A549 (cell line): Measurements from ENCODE around the gene EML1. TPM values are rescaled to one million over a fixed set of nuclear protein-coding genes. Genes with fewer than 3 reads are reported as not detected.

Source experiments
- ATAC-seq, 2 experiments: fragments of 200-7000 bp in 1 of 2; fragments of >200 bp in 1 of 2; cut with Nextera tagmentation in 1 of 2; cut with Tn5 transposase in 1 of 2; 3 replicates each; pipeline versions ENCODE4 v1.8.0 to v1.9.1; 2018 to 2020; ENCODE audit warnings: mild to moderate bottlenecking in 1 of 2, moderate library complexity in 1 of 2
- CTCF ChIA-PET: fragments of 300-600 bp; sonication (Branson Sonifier 250); formaldehyde crosslinking; extraction: SDS; loops from one replicate; lab custom pipeline; 2021; ENCODE audit warnings: antibody characterized with exemption, inconsistent platforms; lab: Yijun Ruan, JAX
- POLR2A ChIA-PET: fragments of 350-600 bp; formaldehyde crosslinking; extraction: SDS; loops from one replicate; lab custom pipeline; 2021; ENCODE audit warnings: antibody characterized with exemption, inconsistent platforms; lab: Yijun Ruan, JAX
- DNase-seq, 2 experiments: peaks; one replicate each; pipeline versions ENCODE4 v3.0.0 to v3.0.0-alpha.2; 2011 to 2016; ENCODE audit warnings: low read depth in 1 of 2, low spot score in 1 of 2
- FAIRE-seq: peaks from 2 replicates; lab custom pipeline; 2011; peaks lifted over from hg19 to GRCh38; lab: Jason Lieb, UNC
- H3K27ac ChIP-seq, 2 experiments: fragments of >200 bp; sonication (Bioruptor Twin); formaldehyde crosslinking; 3 replicates each; pipeline ENCODE4 v1.5.1; 2016 to 2017
- H3K4me1 ChIP-seq: fragments of >200 bp; sonication (Bioruptor Twin); formaldehyde crosslinking; 3 replicates; pipeline ENCODE4 v1.6.1; 2016
- H3K4me2 ChIP-seq: fragments of >200 bp; sonication (Bioruptor Twin); formaldehyde crosslinking; 3 replicates; pipeline ENCODE4 v1.6.1; 2016
- H3K4me3 ChIP-seq: fragments of >200 bp; sonication (Bioruptor Twin); formaldehyde crosslinking; 3 replicates; pipeline ENCODE4 v1.5.1; 2016
- H3K9me3 ChIP-seq: fragments of >200 bp; sonication (Bioruptor Twin); formaldehyde crosslinking; 3 replicates; pipeline ENCODE4 v1.6.1; 2016
- BHLHE40 ChIP-seq: IDR thresholded peaks from 2 replicates; pipeline ENCODE4 v1.6.1; 2012; ENCODE audit warnings: low read depth, low read length, inconsistent platforms
- CHD2 ChIP-seq: fragments of 150-350 bp; IDR thresholded peaks from 2 replicates; pipeline ENCODE4 v1.6.1; 2014; ENCODE audit warnings: low read length; ENCODE audit not compliant: partially characterized antibody
- CTCF ChIP-seq: fragments of >200 bp; sonication (Bioruptor Twin); formaldehyde crosslinking; IDR thresholded peaks from 3 replicates; pipeline ENCODE4 v1.5.1; 2016
- EHF ChIP-seq: fragments of 250-450 bp; sonication (Bioruptor Pico); IDR thresholded peaks from 2 replicates; pipeline ENCODE4 v1.5.0; 2020; ENCODE audit warnings: mild to moderate bottlenecking
- EHMT2 ChIP-seq: fragments of 200-600 bp; sonication (generic); IDR thresholded peaks from 2 replicates; pipeline ENCODE4 v1.6.1; 2016; ENCODE audit warnings: antibody characterized with exemption, low read depth, mild to moderate bottlenecking, moderate library complexity
- EP300 ChIP-seq, 2 experiments: fragments of >200 bp; sonication (Bioruptor Twin); formaldehyde crosslinking; IDR thresholded peaks; 2 replicates in 1 of 2; 3 replicates in 1 of 2; pipeline ENCODE4 v1.6.1; 2016 to 2017
- HES2 ChIP-seq: fragments of >200 bp; sonication (Bioruptor Twin); formaldehyde crosslinking; IDR thresholded peaks from 2 replicates; pipeline ENCODE4 v1.6.1; 2016
- HEYL ChIP-seq: fragments of 250-450 bp; sonication (Bioruptor Pico); IDR thresholded peaks from 2 replicates; pipeline ENCODE4 v1.8.0; 2021; ENCODE audit warnings: mild to moderate bottlenecking, moderate library complexity
- HOXB13 ChIP-seq: fragments of 250-450 bp; sonication (Bioruptor Pico); IDR thresholded peaks from 2 replicates; pipeline ENCODE4 v1.5.0; 2020; ENCODE audit warnings: low read depth, mild to moderate bottlenecking, moderate library complexity
- HOXB5 ChIP-seq: fragments of 250-450 bp; sonication (Bioruptor Pico); IDR thresholded peaks from 2 replicates; pipeline ENCODE4 v1.5.0; 2020; ENCODE audit warnings: mild to moderate bottlenecking, moderate library complexity
- JUNB ChIP-seq: fragments of >200 bp; sonication (Bioruptor Twin); formaldehyde crosslinking; IDR thresholded peaks from 2 replicates; pipeline ENCODE4 v1.6.1; 2016
- POLR2A ChIP-seq: IDR thresholded peaks from 2 replicates; pipeline ENCODE4 v1.6.1; 2012; ENCODE audit warnings: mild to moderate bottlenecking, low read length
- RCOR1 ChIP-seq: fragments of 150-350 bp; IDR thresholded peaks from 2 replicates; pipeline ENCODE4 v1.6.1; 2014; ENCODE audit warnings: antibody characterized with exemption, low read length, low read depth
- ZC3H11A ChIP-seq: fragments of 450-650 bp; IDR thresholded peaks from 2 replicates; pipeline ENCODE4 v1.6.1; 2014; ENCODE audit warnings: antibody characterized with exemption, mild to moderate bottlenecking
- WGBS: methylation state at CpG from one replicate; pipeline ENCODE4 v1.1.6; 2017; ENCODE audit errors: missing lambda C conversion rate; 5-methylcytosine and 5-hydroxymethylcytosine counted together
- polyA plus RNA-seq, 4 experiments: library from polyadenylated mRNA; depleted of rRNA in 3 of 4; stranded (reverse); fragments of >200 nt; fragmentation: RNase III in 1 of 4; extraction: RNeasy Plus Mini Kit Qiagen cat#74134 plus additional on column Dnase treatment in 1 of 4; gene quantifications; 2 replicates in 3 of 4; 3 replicates in 1 of 4; pipeline ENCODE4 v1.2.3, GENCODE V29; 2011 to 2017
- TF ChIP-seq, protein P1 (sequence below): IDR thresholded peaks from 2 replicates; pipeline ENCODE4 v1.6.1; 2012
- TF ChIP-seq, protein P2 (sequence below): fragments of 200-600 bp; sonication (generic); IDR thresholded peaks from 2 replicates; pipeline ENCODE4 v1.6.1; 2016; ENCODE audit warnings: antibody characterized with exemption, mild to moderate bottlenecking, moderate library complexity

EML1 gene
- polyA plus RNA-seq, 2 of the 4 experiments (the other 2 are of a cell fraction) = 29.7 to 30.8 TPM

DNA sequence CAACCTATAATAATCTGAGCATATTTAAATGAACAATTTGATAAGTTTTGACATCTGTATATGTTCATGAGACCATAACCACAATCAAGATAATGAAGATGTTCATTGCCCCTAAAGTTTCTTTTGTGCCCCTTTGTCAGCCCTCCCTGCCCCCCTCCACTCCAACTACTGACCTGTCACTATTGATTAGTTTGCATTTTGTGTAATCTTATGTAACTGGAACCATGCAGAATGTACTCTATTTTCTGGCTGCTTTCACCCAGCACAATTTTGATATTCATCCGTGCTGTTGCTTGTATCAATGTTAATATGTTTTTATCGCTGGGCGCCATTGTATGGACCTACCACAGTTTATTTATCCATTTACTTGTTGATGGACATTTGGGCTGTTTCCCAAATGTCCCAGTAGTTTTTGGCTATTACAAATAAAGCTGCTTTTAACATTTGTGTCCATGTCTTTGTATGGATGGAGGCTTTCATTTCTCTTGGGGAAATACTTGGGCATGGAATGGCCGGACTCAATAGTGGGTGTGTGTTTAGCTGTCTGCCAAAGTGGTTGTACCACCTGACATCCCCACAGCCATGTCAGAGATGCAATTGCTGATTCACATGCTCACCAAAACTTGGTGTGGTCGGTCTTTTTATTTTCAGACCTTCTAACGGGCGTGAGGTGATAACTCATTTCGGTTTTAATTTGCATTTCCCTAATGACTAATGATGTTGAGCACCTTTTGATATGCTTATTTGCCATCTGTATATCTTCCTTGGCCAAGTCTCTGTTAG is 38.9 kb downstream of the EML1 start:
- WGBS = 93% methylated on average over 8 of the region's 8 CpGs
- Histone ChIP-seq H3K9me3 (no peaks in the 10 kb centered on the region), H3K4me2 (no peak overlapping the region), H3K4me3 (no peak overlapping the region), H3K27ac (no peak overlapping the region), H3K4me1 (no peaks in the 10 kb centered on the region)
- no peak for ATAC-seq
- POLR2A ChIA-PET = no interaction called here
- no peak for TF ChIP-seq CHD2
- TF ChIP-seq EP300 (IDR thresholded peaks at IDR 0.05) = no peak
- no peak for TF ChIP-seq EHMT2
- no peak for TF ChIP-seq BHLHE40
- no peak for FAIRE-seq
- CTCF ChIA-PET = interaction anchor here (1.0 to 1.4 kb wide), 5 partner anchors 9 to 116 kb away, joined by 3 to 4 read pairs (median 3); no protein-coding TSS in a partner anchor
- DNase-seq = no peak

- 83% methylated on average over 2 of the region's 2 CpGs for WGBS
- no peak for DNase-seq
- FAIRE-seq = no peak
- Histone ChIP-seq H3K4me3 (no peak overlapping the region), H3K9me3 (no peaks in the 10 kb centered on the region), H3K27ac (no peak overlapping the region), H3K4me1 (peaks cover 11% of the 10 kb centered on the region), H3K4me2 (no peak overlapping the region)
- POLR2A ChIA-PET = no interaction called here
- no peak for ATAC-seq
- TF ChIP-seq RCOR1 (no peak), EHF (no peak), POLR2A (no peak), CHD2 (no peak), HEYL (no peak), HOXB13 (no peak), HOXB5 (CRISPR knock-in tag) (no peak), HES2 (no peak), ZC3H11A (no peak), JUNB (no peak), CTCF (no peak)
- TF ChIP-seq, protein P1, sequence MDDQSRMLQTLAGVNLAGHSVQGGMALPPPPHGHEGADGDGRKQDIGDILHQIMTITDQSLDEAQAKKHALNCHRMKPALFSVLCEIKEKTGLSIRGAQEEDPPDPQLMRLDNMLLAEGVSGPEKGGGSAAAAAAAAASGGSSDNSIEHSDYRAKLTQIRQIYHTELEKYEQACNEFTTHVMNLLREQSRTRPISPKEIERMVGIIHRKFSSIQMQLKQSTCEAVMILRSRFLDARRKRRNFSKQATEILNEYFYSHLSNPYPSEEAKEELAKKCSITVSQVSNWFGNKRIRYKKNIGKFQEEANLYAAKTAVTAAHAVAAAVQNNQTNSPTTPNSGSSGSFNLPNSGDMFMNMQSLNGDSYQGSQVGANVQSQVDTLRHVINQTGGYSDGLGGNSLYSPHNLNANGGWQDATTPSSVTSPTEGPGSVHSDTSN = no peak
- TF ChIP-seq, protein P2, sequence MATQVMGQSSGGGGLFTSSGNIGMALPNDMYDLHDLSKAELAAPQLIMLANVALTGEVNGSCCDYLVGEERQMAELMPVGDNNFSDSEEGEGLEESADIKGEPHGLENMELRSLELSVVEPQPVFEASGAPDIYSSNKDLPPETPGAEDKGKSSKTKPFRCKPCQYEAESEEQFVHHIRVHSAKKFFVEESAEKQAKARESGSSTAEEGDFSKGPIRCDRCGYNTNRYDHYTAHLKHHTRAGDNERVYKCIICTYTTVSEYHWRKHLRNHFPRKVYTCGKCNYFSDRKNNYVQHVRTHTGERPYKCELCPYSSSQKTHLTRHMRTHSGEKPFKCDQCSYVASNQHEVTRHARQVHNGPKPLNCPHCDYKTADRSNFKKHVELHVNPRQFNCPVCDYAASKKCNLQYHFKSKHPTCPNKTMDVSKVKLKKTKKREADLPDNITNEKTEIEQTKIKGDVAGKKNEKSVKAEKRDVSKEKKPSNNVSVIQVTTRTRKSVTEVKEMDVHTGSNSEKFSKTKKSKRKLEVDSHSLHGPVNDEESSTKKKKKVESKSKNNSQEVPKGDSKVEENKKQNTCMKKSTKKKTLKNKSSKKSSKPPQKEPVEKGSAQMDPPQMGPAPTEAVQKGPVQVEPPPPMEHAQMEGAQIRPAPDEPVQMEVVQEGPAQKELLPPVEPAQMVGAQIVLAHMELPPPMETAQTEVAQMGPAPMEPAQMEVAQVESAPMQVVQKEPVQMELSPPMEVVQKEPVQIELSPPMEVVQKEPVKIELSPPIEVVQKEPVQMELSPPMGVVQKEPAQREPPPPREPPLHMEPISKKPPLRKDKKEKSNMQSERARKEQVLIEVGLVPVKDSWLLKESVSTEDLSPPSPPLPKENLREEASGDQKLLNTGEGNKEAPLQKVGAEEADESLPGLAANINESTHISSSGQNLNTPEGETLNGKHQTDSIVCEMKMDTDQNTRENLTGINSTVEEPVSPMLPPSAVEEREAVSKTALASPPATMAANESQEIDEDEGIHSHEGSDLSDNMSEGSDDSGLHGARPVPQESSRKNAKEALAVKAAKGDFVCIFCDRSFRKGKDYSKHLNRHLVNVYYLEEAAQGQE = no peak
- CTCF ChIA-PET = interaction anchor here (1.0 to 1.7 kb wide), 4 partner anchors 14 to 107 kb away, joined by 3 to 5 read pairs (median 4); no protein-coding TSS in a partner anchor
Measured at GRCh38 chr14:99837822-99838221, 44.6 kb downstream of the EML1 start.
